G401 (cell line): ENCODE data around the gene HOXD9. TPM values are rescaled to one million over a fixed set of nuclear protein-coding genes. Genes with fewer than 3 reads are reported as not detected.

Experiments
- DNase-seq: peaks from one replicate; pipeline ENCODE4 v3.0.0-alpha.2; 2015; ENCODE audit warnings: low spot score
- in situ Hi-C: cut with HindIII; loops from 2 replicates; pipeline ENCODE4 v1.10.0; 2016; ENCODE audit warnings: low sequenced_read_pairs, mixed read lengths
- total RNA-seq: library from RNA; depleted of rRNA; stranded (reverse); fragments of >200 nt; shearing (Covaris generic); gene quantifications from 2 replicates; pipeline ENCODE4 v1.2.3, GENCODE V29; 2014

HOXD9 gene
- total RNA-seq, 1 experiment from 2014 or later, result 10.6 TPM

DNA sequence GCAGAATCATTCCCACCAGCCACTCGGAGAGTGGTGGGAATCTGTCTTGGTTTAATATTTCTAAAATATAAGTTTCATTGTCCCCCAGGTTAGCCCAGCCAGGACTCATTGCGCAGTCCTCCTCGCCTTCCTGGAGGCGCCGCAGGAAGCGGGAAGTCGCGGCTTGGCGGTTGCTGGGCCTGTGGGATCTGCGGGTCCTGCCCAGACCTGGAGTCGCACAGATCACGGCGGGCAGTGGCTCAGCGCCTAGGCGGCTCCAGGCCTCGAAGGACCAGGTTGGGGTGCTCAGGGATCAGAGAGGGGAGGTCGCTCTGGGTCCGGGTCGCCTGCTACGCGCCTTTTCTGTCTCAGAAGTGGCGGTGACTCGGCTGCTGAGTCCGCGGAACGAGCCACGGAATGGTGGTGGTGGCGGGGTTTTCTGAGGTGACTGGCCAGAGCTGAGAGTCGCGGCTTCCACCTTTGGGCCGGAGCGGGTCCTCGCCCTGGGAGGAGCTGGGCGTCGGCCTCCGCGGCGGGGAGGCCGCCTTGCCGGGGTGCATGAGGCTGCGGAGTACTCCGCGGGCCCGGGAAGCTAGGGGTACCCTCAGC is 37.2 kb downstream of the HOXD9 start:
- no peak for DNase-seq

DNA sequence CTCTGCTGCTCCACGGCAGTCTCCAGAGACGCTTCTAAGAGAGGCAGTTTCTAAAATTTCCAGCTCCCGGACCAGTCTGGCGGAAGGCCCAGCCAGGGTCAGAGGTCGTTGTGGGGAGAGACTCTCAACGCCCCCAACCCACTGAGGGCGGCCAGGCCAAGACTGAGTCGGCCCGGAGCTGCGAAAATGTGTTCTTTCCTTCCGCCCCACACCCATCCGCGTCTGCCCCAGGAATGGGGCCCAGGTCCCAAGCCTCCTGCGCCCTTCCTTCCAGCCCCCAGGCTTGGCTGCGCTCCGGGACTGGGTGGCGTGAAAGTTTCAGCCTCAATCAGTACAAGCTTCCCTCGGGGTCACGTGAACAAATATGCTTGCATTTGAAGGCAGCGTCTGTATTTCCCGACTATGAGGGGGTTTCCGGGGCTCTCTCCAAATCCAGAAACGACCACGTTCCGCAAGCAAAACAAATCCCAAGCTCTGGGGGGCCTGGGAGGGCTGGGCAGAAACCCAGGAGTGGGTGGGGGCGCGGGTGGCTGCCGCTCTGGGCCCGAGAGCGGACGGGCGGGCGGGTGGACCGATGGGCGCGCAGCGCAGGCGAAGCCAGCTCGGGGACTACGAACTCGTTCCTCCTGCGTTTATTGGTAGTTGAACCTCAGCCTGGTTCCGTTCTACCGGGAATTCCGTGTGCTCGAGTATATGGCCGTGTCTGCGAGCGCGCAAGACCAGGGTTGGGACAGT is 37.9 kb downstream of the HOXD9 start:
- in situ Hi-C loops, result no loop called here

More for the DNA sequence above, 37.2 kb downstream of the HOXD9 start:
- in situ Hi-C loops, result no loop called here

DNA sequence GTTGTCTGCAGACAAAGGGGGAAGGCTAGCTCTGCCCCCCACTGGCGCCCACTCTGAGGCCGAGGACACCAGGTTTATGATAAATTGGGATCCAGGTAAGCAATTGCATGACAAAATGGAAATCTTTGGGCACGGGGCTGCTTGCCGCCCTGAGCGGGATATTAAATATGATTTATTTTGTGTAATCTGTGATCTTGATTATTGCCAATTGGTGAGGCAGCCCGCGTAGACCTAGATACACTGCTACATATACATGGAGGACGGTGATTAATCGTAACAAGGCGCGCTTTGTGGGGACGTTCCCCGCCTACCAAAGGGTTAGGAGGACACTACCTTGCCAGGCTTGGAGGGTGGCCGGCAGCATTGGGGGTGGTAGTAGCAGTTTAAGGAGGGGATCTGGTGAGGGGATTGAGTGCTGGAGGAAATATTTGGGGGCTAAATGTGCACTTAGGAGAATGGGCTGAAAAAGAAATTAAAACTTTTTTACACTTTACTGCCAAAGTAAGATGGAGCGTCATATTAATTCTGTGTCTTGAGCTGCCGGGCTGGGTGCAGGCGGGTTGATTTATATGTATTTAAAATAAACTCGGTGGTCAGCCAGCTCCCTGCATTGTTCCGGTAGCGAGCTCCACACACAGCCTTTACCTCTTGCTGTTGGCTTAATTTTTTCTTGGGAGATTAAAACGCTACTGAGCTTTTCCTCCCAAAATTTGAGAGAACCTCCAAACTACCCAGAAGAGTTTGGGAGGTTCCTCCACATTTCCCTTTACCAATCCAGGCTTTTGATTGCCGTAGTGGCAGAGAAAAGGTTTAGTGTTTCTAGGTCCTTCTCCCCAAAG is 38.7 kb downstream of the HOXD9 start:
- in situ Hi-C loops, result no loop called here
- DNase-seq, result no peak

More for the DNA sequence above, 37.9 kb downstream of the HOXD9 start:
- no peak for DNase-seq

DNA sequence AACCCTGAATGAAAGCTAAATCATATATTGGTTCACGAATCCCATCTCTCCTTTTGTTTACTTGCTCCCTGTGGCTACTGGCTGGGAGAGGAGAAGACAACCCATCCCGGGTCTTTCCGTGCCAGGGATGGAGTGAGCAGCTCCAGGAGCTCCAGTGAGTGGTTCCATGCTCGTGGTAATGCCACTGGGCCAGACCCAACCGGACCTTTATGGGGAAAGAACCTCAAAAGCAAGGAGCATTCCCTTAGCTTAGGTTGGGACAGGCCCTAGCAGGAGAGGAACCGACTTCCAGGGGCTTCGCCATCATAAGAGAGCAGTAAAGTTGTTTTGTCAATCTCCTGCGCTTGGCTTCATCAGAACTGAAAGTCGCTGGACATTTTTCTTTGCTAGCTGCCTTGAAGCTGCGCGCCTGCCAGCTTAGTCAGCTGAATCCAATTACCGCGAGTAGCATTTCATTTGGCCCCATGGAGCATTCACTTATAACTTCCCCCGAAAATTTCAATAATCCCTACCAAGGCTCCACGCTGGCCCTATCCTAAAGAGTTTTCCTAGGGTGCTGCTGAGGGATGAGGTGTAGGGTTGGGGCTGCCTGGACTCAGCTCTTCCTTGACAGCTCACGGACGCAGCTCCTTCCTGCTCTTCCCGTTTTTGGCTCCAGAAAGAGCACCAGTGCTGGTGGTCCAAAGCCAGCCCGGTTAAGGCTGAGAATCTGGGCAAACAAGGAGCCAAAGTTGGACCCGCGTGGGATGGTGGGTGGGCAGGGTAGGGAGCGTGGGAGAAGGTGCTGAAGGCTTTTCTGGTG is 39.5 kb downstream of the HOXD9 start:
- no peak for DNase-seq
- in situ Hi-C loops, result no loop called here

DNA sequence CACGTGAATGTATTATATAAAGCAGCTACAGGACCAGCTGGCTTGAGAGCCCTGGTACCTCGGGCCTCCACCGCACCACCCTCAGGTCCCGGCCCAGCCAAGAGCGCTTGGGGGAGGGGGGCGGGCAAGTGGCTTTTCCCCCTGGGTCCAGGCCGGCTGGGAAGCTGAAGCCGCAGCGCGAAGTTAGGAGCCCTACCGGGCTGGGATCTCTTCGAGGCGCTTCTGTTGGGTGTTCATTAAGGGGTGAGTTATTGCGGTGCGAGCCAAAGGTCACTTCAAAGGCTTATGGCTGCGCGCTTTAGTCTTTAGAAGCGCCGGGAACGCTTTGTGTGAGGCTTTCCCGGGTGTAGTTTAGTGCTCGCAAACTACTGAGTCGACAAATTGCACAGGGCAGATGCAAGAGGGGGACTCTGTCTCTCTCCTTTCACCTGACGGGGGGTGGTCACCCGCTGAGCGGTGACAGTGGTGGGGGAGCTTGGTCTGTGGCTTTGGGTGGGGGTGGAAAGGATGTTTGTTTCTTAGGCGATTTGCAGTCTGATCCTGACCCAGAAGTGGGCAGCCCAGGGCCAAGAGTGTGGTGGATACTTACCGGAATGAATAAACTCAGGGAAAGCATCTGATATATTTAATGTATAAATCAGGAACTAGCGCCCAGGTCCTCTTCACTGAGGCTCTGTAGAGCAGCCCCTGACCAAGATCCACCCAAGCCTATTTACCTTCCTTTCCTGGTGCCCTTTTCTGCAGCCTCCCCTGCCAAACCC is 40.6 kb downstream of the HOXD9 start:
- in situ Hi-C loops, result no loop called here
- no peak for DNase-seq

DNA sequence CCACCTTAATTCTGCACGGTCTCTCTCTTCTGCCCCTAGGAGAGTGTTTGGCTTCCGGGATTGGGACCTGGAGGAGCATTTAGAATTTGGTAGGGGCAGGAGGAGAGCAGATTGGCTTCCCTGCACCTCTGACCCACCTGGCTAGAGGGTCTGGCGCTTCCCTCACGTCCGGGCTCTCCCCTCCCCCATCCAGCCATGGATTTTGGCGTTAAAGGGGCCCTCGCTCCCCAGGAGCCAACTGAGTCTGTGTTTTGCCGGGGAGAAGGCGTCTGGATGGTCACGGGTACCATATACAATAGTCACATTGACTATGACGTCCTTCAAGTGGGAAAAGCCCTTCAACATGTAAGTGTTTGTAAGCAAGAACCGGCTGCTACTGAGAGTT is 41.1 kb downstream of the HOXD9 start:
- no peak for DNase-seq
- in situ Hi-C loops, result no loop called here

DNA sequence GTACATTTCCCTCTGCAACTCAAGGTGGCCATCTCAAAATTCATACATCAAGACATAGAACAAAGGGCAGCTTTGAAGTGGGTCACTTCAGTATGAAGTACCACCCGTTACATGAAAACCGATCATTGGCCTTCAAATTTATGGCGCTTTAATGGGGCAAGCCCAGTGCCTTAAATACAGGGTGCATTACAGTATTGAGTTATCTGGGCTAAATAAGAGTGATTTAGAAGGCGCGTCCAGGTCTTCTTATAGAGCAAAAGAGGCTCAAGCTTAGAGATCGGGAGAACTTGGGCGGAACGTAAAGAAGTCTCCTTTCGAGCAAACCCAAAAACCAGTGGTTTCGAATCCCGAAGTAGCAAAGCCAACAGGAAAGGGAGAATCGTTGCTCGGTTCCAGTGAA is 41.7 kb downstream of the HOXD9 start:
- DNase-seq, result no peak

DNA sequence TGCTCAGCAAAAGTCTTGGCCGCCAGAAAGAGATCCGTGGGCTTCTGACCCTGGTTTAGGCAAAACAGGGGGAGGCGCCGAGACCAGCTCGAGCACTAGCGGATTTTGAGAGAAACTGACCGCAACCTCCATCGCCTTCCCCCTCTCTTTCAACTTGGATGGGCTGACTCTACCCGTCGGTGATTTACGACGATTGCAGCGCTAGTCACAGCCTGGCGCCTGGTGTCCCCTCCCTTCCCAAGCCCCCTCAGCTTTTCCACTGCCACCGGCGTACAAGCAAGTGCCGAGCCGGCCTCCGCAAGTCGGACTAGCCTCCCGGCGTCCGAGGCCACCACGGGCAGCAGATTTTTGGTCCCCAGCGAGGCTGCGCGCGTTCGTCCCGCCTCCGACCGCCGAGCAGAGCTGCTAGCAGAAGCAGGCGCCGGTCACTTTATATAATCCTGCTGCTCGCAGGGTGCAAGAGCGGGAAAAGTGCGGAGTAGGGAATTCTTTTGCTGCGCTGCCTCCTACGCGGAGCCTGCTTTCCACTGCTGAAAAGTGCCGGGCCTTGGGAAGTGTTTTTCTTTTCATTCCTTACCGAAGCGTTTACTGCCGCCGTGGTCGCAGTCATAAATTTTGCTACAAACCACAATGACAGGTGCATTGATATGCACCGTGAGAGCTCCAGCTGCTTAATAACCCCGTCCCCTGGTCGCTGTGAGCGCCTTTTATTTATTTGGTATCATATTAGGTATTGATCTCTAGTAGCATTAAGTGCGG is 42.3 kb downstream of the HOXD9 start:
- no peak for DNase-seq

More for the DNA sequence above, 41.7 kb downstream of the HOXD9 start:
- in situ Hi-C loops, result no loop called here

DNA sequence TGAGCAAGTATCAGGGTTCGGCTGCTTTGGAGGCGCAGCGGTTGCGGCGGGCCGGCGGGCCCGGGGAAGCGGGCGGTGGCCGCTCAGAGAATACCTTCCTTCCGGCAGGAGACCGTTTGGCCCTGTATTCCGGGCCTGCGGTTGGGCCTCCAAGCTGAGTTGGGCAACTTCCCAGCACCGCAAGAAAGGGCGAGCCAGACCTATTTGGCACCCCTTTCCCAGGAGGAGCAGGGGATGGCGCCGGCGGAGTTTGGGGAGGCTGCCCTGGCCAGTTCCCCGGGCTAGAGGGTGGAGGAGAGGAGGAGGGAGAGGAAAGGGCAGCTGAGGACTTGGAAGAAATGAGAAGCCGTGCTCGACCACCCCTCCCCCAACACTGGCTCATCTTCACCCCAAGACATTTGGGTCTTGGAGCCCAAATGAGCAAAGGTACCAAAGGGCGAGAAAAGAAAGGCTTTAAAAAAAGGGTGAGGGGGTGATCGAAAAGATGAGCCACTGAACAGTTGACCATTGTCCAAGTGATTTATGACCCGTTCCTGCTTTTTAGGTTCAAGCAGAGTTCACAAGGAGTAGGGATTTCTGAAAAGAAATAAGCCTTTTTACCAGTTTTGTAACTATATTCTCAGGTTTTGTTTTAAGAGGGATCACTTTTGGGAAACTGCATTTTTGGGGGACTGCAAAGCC is 43.0 kb downstream of the HOXD9 start:
- in situ Hi-C loops, result no loop called here
- no peak for DNase-seq

More for the DNA sequence above, 42.3 kb downstream of the HOXD9 start:
- in situ Hi-C loops, result no loop called here

DNA sequence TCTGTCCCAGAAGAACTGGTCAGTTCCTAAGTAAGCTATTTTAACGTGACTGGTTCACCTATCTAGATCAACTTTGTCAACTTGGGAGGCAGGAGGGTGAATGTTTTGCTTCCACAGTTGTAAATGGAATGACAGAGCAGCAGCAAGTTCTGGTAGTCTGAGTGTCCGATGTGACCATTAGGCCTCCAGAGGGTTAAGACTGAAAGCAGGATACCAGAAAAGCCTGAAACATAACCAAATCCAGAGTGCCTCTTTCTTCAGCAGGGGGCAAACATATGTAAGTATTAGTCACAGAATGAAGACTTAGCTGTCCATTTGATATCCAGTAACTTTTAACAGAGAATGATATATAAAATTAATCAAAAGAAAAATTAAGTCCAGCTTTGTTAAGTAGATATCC is 43.8 kb downstream of the HOXD9 start:
- in situ Hi-C loops, result no loop called here
- no peak for DNase-seq

DNA sequence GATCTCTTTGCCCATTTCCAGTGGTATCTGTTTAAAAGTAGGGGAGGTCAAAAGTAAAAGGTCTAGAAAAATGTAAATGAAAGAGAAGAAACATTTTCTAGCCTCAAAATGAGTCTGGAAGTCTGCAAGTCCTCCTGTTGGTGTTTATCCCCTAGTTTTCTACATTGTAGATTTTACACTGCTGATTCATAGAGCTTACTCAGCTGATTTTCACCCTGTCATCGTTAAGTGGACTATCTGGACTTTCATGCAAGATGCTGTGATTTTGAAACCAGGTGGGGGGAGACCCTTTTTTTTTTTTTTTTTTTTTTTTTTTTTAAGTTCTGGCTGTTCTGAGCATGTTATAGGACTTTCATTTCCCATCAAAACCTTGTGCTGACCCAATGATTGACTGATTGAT is 44.9 kb downstream of the HOXD9 start:
- in situ Hi-C loops, result no loop called here

DNA sequence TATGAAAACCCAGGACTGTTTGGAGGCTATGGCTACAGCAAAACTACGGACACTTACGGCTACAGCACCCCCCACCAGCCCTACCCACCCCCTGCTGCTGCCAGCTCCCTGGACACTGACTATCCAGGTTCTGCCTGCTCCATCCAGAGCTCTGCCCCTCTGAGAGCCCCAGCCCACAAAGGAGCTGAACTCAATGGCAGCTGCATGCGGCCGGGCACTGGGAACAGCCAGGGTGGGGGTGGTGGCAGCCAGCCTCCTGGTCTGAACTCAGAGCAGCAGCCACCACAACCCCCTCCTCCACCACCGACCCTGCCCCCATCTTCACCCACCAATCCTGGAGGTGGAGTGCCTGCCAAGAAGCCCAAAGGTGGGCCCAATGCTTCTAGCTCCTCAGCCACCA is 46.7 kb downstream of the HOXD9 start:
- DNase-seq, result no peak
- in situ Hi-C loops, result no loop called here

More for the DNA sequence above, 44.9 kb downstream of the HOXD9 start:
- DNase-seq, result no peak

DNA sequence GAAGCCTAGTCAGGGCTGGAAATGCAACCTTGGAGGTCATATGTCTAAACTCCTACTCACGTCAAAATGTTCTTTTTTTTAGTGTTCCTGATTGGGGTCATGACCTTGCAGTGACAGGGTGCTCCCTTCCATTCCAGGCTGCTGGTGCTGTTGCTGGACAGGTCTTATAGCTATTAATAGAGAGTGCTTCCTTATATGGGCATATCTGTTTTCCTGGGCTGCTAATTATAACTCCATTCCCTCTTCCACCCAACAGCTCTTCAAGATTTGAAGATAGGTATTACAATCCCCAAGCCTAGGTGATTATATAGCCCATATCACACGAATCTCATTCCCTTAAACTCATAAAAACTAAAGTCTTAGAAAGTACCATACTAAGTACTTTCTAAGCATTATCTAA is 47.2 kb downstream of the HOXD9 start:
- in situ Hi-C loops, result no loop called here
- no peak for DNase-seq

DNA sequence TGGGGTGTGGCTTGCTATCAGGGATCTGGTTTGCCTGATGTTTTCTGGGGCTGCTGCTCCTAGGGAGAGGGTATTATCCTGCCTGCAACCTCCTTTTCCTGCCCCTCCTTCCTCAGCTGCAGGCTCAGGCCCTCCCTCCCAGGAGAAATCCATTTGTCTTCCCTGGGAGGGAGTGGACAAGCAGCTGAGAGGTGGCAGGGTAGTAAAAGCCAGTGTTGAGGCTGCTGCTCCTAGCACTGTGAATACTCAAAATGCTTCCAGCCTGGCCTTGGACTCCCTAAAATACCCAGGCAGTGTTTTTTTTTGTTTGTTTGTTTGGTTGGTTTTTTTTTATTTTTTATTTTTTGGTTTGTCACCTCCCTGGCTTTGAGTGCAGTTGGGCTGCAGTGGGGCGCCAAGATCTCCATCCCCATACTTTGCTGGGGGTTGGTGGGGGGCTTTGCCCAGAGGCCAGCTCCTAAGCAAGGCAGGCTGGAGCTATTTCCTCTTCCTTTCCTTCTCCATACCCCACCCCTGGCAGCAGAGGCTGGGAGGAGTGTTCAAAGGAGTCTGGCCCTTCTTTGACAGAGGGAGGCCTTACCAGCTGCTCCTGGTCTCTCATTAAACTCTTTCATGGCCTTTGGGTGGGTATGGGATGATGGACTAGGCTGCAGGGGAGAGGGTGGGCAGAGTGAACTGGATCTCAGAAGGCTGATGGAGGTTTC is 48.2 kb downstream of the HOXD9 start:
- in situ Hi-C loops, result no loop called here
- DNase-seq, result no peak

DNA sequence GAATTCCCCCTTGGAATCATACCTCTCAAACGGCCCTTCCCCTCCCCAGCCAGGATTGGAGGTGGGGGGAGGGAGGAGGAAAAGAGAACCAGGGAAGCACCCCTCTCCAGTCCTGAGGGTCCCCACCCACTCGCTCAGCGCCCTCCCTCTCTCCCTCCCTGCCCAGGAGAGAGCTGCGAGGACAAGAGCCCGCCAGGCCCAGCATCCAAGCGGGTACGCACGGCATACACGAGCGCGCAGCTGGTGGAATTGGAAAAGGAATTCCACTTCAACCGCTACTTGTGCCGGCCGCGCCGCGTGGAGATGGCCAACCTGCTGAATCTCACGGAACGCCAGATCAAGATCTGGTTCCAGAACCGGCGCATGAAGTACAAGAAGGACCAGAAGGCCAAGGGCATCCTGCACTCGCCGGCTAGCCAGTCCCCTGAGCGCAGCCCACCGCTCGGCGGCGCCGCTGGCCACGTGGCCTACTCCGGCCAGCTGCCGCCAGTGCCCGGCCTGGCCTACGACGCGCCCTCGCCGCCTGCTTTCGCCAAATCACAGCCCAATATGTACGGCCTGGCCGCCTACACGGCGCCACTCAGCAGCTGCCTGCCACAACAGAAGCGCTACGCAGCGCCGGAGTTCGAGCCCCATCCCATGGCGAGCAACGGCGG is 49.0 kb downstream of the HOXD9 start:
- in situ Hi-C loops, result no loop called here
- DNase-seq, result no peak
